ENCODE results near the gene MRPL40.

DNA sequence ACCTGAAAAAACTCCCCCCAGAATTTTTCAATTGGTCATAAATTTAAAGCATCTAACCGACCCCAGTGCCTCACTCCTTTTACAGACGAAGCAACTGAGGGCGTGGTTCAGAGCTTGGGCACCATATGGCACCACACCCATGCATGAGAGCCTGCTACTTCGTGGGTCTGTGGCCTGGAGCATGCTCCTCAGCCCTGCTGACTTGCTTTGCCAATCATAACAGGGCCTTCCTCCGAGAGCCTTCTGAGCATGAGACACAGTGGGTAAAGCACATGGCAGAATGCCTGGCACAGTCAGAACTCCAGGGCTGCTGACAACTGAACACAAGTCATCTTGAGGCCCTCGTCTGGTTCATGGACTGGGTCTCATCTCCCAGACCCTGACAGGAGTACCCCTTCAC is 34.1 kb upstream of the MRPL40 start:
- TF ChIP-seq, protein P1, sequence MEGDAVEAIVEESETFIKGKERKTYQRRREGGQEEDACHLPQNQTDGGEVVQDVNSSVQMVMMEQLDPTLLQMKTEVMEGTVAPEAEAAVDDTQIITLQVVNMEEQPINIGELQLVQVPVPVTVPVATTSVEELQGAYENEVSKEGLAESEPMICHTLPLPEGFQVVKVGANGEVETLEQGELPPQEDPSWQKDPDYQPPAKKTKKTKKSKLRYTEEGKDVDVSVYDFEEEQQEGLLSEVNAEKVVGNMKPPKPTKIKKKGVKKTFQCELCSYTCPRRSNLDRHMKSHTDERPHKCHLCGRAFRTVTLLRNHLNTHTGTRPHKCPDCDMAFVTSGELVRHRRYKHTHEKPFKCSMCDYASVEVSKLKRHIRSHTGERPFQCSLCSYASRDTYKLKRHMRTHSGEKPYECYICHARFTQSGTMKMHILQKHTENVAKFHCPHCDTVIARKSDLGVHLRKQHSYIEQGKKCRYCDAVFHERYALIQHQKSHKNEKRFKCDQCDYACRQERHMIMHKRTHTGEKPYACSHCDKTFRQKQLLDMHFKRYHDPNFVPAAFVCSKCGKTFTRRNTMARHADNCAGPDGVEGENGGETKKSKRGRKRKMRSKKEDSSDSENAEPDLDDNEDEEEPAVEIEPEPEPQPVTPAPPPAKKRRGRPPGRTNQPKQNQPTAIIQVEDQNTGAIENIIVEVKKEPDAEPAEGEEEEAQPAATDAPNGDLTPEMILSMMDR (IDR thresholded peaks at IDR 0.05): no peak
- TF ChIP-seq EZH2 (IDR thresholded peaks at IDR 0.05; ENCODE audit: borderline replicate concordance, insufficient read depth, low read depth, low read length, poor library complexity, severe bottlenecking): no peak
